ENCODE measurements around the gene PHF13.

GRCh38 chr1:6581561-6582305 lies 31.8 kb upstream of the PHF13 start:
- TF ChIP-seq CTCF (conservative IDR thresholded peaks at IDR 0.05) (no peak), EZH2 (IDR thresholded peaks at IDR 0.05; ENCODE audit: low read depth) (no peak)
